ENCODE measurements around the gene PES1.
"Not testable (repeated sequence)": the region's sequence is repeated elsewhere in the genome, so short reads cannot be mapped to it uniquely, and the experiment has no call there.

Gene PES1

DNA sequence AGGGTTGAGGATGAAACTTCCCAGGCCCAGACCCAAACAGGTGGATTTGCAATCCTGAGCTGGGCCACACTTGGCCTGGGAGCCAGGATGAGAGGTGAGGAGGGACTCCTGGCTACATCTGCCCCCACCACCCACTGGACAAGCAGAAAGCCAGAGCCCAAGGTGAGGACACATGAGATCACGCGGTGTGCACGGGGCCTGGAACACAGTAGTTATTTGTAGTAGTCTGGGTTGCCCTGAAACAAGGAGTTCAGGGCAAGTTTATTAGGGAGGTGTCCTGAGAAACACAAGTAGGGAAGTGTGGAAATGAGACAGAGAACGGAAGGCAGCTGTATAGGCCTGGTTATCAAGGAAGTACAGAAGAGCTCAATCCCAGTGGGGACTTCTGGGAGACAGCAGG lies 44.5 kb downstream of the PES1 start:
- no peak for DNase-seq (ENCODE audit: low read depth, low spot score)
- Histone ChIP-seq H3K9me3 (ENCODE audit: insufficient read depth, low read length) (no peaks in the 10 kb centered on the region), H3K4me1 (ENCODE audit: insufficient read depth, insufficient read length) (peaks cover 3% of the 10 kb centered on the region), H3K4me3 (ENCODE audit: insufficient read length, low read depth) (no peak overlapping the region), H3K27me3 (ENCODE audit: insufficient read depth, insufficient read length) (peaks cover 18% of the 10 kb centered on the region), H3K36me3 (ENCODE audit: insufficient read depth, insufficient read length, low read length) (no peaks in the 10 kb centered on the region), H3K9ac (ENCODE audit: insufficient read length, low read depth) (no peak overlapping the region)
- TF ChIP-seq ZNF274 (IDR thresholded peaks at IDR 0.05; ENCODE audit: low read depth, low read length) (no peak), SUZ12 (IDR thresholded peaks at IDR 0.05; ENCODE audit: extremely low read depth, insufficient read depth, insufficient read length) (no peak), YY1 (IDR thresholded peaks at IDR 0.05; ENCODE audit: insufficient read depth, insufficient read length) (no peak)

GRCh38 chr22:30546616-30547015 lies 45.1 kb downstream of the PES1 start, which contains the start of gene SEC14L6:
TSS of gene SEC14L6 (minus strand) at chr22:30546741. CDS start at chr22:30546682, 59 bp downstream.
- DNase-seq (ENCODE audit: low read depth, low spot score), result no peak
- Histone ChIP-seq H3K9ac (ENCODE audit: insufficient read length, low read depth) (no peak within 1 kb of the TSS), H3K4me3 (ENCODE audit: insufficient read length, low read depth) (no peak within 1 kb of the TSS), H3K36me3 (ENCODE audit: insufficient read depth, insufficient read length, low read length) (no peaks in the 10 kb centered on the region), H3K9me3 (ENCODE audit: insufficient read depth, low read length) (no peaks in the 10 kb centered on the region), H3K27me3 (ENCODE audit: insufficient read depth, insufficient read length) (peaks cover 23% of the 10 kb centered on the region), H3K4me1 (ENCODE audit: insufficient read depth, insufficient read length) (peaks cover 3% of the 10 kb centered on the region)
- TF ChIP-seq SUZ12 (IDR thresholded peaks at IDR 0.05; ENCODE audit: extremely low read depth, insufficient read depth, insufficient read length), result no peak
- no peak for TF ChIP-seq ZNF274 (IDR thresholded peaks at IDR 0.05; ENCODE audit: low read depth, low read length)
- no peak for TF ChIP-seq YY1 (IDR thresholded peaks at IDR 0.05; ENCODE audit: insufficient read depth, insufficient read length)

GRCh38 chr22:30542811-30543188 lies 48.9 kb downstream of the PES1 start:
- Histone ChIP-seq H3K9me3 (ENCODE audit: insufficient read depth, low read length) (no peaks in the 10 kb centered on the region), H3K27me3 (ENCODE audit: insufficient read depth, insufficient read length) (peaks cover 24% of the 10 kb centered on the region), H3K4me1 (ENCODE audit: insufficient read depth, insufficient read length) (peaks cover 2% of the 10 kb centered on the region), H3K9ac (ENCODE audit: insufficient read length, low read depth) (peak overlapping the region; percentile 42), H3K36me3 (ENCODE audit: insufficient read depth, insufficient read length, low read length) (no peaks in the 10 kb centered on the region), H3K4me3 (ENCODE audit: insufficient read length, low read depth) (peak overlapping the region; percentile 43)
- no peak for DNase-seq (ENCODE audit: low read depth, low spot score)
- TF ChIP-seq SUZ12 (IDR thresholded peaks at IDR 0.05; ENCODE audit: extremely low read depth, insufficient read depth, insufficient read length) (no peak), YY1 (IDR thresholded peaks at IDR 0.05; ENCODE audit: insufficient read depth, insufficient read length) (no peak)

- H3K36me3 ChIP-seq (ENCODE audit: insufficient read depth, insufficient read length, low read length), result no peaks in the 10 kb centered on the region
- peak overlapping the region; percentile 43 for H3K4me3 ChIP-seq (ENCODE audit: insufficient read length, low read depth)
- no peaks in the 10 kb centered on the region for H3K9me3 ChIP-seq (ENCODE audit: insufficient read depth, low read length)
- H3K9ac ChIP-seq (ENCODE audit: insufficient read length, low read depth), result peak overlapping the region; percentile 42
- no peak for DNase-seq (ENCODE audit: low read depth, low spot score)
- H3K27me3 ChIP-seq (ENCODE audit: insufficient read depth, insufficient read length), result peaks cover 24% of the 10 kb centered on the region
- no peaks in the 10 kb centered on the region for H3K4me1 ChIP-seq (ENCODE audit: insufficient read depth, insufficient read length)
- TF ChIP-seq ZNF274 (IDR thresholded peaks at IDR 0.05; ENCODE audit: low read depth, low read length) (no peak), YY1 (IDR thresholded peaks at IDR 0.05; ENCODE audit: insufficient read depth, insufficient read length) (no peak), SUZ12 (IDR thresholded peaks at IDR 0.05; ENCODE audit: extremely low read depth, insufficient read depth, insufficient read length) (no peak)
Measured at GRCh38 chr22:30541961-30542810, 49.5 kb downstream of the PES1 start.

GRCh38 chr22:30541511-30541910 lies 50.2 kb downstream of the PES1 start:
- Histone ChIP-seq H3K4me3 (ENCODE audit: insufficient read length, low read depth) (peak overlapping the region; percentile 43), H3K27me3 (ENCODE audit: insufficient read depth, insufficient read length) (peaks cover 24% of the 10 kb centered on the region), H3K9ac (ENCODE audit: insufficient read length, low read depth) (peak overlapping the region; percentile 42)
- not testable (repeated sequence) for H3K9me3 ChIP-seq (ENCODE audit: insufficient read depth, low read length); DNase-seq (ENCODE audit: low read depth, low spot score); H3K36me3 ChIP-seq (ENCODE audit: insufficient read depth, insufficient read length, low read length); H3K4me1 ChIP-seq (ENCODE audit: insufficient read depth, insufficient read length)

GRCh38 chr22:30539368-30539767 lies 52.3 kb downstream of the PES1 start:
- no peak for TF ChIP-seq YY1 (IDR thresholded peaks at IDR 0.05; ENCODE audit: insufficient read depth, insufficient read length)
- TF ChIP-seq SUZ12 (IDR thresholded peaks at IDR 0.05; ENCODE audit: extremely low read depth, insufficient read depth, insufficient read length), result no peak
- no peak for TF ChIP-seq ZNF274 (IDR thresholded peaks at IDR 0.05; ENCODE audit: low read depth, low read length)
- Histone ChIP-seq H3K4me1 (ENCODE audit: insufficient read depth, insufficient read length) (no peaks in the 10 kb centered on the region), H3K27me3 (ENCODE audit: insufficient read depth, insufficient read length) (peaks cover 24% of the 10 kb centered on the region), H3K36me3 (ENCODE audit: insufficient read depth, insufficient read length, low read length) (no peaks in the 10 kb centered on the region), H3K9ac (ENCODE audit: insufficient read length, low read depth) (no peak overlapping the region), H3K4me3 (ENCODE audit: insufficient read length, low read depth) (no peak overlapping the region), H3K9me3 (ENCODE audit: insufficient read depth, low read length) (no peaks in the 10 kb centered on the region)
- no peak for DNase-seq (ENCODE audit: low read depth, low spot score)

- H3K27me3 ChIP-seq (ENCODE audit: insufficient read depth, insufficient read length), result peaks cover 16% of the 10 kb centered on the region
- H3K4me3 ChIP-seq (ENCODE audit: insufficient read length, low read depth), result no peak overlapping the region
- TF ChIP-seq YY1 (IDR thresholded peaks at IDR 0.05; ENCODE audit: insufficient read depth, insufficient read length) (no peak), SUZ12 (IDR thresholded peaks at IDR 0.05; ENCODE audit: extremely low read depth, insufficient read depth, insufficient read length) (no peak), ZNF274 (IDR thresholded peaks at IDR 0.05; ENCODE audit: low read depth, low read length) (no peak)
- no peak overlapping the region for H3K9ac ChIP-seq (ENCODE audit: insufficient read length, low read depth)
- no peaks in the 10 kb centered on the region for H3K9me3 ChIP-seq (ENCODE audit: insufficient read depth, low read length)
- H3K36me3 ChIP-seq (ENCODE audit: insufficient read depth, insufficient read length, low read length), result no peaks in the 10 kb centered on the region
- peaks cover 2% of the 10 kb centered on the region for H3K4me1 ChIP-seq (ENCODE audit: insufficient read depth, insufficient read length)
- DNase-seq (ENCODE audit: low read depth, low spot score), result no peak
Measured at GRCh38 chr22:30538280-30538679, 53.4 kb downstream of the PES1 start.

Measured in NT2/D1 (cell line).